GM08714 (cell line): ENCODE data around the gene MYO3B.

Source experiments
- H3K4me3 ChIP-seq: fragments of 200-500 bp; sonication (Bioruptor generic); 2 replicates; pipeline ENCODE4 v1.5.1; 2014; ENCODE audit warnings: mild to moderate bottlenecking, low read length, inconsistent platforms
- ZNF274 ChIP-seq: IDR thresholded peaks from 2 replicates; pipeline ENCODE4 v1.6.1; 2012; ENCODE audit warnings: mild to moderate bottlenecking, low read depth, low read length

Gene MYO3B

DNA sequence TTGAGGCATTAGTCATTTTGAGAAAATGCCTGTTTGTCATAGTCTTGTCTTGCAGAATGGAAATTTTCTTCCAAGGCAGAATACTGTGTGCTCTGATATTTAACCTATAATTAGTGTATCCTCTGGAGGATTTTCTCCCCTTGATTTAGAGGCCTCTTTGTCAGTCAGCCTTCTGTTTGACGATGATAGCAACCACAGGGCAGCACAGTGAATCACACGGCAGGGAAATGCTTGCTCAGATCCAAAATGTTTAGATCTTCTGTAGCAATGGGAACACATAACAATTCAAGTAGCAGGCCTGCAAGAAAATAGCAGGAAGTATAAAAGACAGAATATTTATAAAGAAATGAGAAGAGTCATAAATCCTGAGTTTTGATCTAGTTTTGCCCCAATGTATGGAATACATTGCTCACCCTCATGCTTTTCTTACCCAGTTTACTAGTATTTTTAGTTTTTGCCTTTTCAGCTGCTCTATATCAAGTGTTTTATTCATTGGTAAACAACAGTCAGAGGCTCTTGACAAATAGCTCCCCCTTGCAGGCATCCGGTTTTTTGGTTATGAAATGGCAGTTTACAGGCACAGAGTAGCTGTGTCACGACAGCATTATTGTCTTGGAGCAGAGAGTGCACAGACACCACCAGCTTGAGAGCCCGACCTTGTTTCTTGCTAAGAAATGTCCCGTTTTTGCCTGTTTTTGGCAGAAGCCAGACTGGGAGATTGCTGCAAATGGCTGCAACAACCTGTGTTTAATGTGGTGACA is 185.1 kb downstream of the MYO3B start:
- TF ChIP-seq ZNF274 = no peak
- H3K4me3 ChIP-seq = no peak overlapping the region

DNA sequence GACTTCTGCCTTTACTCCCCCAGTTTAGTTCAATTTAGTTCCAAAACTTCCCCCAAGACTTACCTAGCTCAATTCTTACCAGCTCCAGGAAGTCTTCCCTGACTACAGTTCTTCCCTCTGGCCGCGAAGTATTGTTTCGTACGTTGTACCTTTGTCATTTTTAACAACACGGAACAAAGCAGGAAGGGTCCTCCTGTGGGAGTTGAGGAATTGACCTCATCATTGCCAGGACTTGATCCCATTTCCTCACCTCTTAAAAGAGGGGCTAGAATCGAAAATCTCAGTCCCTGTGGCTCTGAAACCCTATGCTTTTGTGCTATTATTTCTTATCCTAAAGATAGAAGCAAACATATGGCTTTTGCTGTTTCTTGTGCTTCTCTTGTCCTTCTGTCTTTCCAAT is 187.1 kb downstream of the MYO3B start:
- no peak for TF ChIP-seq ZNF274
- H3K4me3 ChIP-seq = no peak overlapping the region

DNA sequence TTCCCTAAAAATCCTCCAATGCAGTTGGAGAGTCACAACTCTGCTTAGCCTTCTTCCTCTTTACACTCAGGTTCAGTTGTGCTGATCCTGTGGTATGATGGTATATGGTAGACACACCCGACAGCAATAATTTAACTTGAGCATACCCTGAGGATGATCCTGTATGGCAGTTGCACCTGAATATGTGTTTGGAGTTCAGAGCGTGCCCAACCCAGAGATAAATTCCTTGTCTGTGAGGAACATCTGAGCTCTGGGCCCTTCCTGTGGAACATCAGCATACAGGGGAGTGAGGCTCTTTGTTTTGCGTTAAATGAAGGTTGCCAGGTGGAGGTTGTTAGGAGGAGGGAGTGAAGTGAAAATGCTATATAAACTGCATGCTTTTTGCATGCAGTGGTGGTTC is 187.7 kb downstream of the MYO3B start:
- TF ChIP-seq ZNF274 = no peak
- no peak overlapping the region for H3K4me3 ChIP-seq

DNA sequence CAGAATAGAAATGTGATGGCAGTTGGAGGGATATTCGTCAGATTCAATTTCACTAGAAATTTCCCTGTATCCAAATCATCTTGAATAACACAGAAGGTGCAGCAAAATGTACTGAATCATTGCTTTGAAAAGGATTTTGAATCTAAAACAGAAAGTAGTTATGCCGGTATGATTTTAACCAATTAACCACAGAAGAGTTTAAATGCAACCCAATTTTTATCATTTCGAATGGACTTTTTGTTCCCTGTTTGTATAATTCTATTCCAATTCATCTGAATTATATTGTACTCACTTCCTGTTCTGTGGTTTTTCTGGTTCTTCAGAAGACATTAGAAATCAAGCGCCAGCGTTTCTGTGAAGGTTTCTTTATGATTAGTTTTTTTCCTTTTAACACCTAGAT is 190.4 kb downstream of the MYO3B start:
- no peak overlapping the region for H3K4me3 ChIP-seq

DNA sequence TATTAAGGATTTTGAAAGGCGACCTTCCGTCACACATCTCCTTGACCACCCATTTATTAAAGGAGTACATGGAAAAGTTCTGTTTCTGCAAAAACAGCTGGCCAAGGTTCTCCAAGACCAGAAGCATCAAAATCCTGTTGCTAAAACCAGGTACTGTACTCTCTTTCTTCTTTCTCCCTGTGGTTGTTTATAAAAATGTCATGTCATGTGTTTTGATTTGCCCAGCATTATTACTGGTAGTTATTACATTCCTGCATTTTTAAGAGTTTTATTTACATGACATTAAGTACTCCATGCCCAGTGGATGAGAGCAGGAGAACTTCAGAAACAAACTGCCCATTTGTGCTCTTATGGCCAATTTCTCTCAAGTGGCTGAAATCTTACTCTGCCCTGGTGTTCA is 191.3 kb downstream of the MYO3B start:
- no peak overlapping the region for H3K4me3 ChIP-seq
- no peak for TF ChIP-seq ZNF274

More for the DNA sequence above, 190.4 kb downstream of the MYO3B start:
- TF ChIP-seq ZNF274 = no peak

DNA sequence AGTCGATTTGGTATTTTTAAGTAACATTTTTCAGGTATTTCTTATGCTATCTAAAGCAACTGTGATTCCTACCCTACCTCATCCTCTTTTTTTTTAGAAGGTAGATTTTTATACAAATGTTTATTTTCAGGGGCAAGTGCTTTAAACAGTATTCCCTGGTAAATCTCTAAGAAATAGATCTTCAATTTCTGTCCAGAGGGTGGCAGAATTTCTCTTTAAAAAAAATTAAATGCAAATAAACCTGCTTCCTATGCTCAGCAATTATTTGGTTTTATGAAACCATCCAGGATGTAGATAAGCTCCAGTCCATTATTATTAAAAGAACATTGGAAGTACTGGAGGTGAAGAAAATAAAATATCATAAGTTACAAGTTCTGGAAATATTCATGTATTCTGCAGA is 191.9 kb downstream of the MYO3B start:
- H3K4me3 ChIP-seq = no peak overlapping the region
- no peak for TF ChIP-seq ZNF274

DNA sequence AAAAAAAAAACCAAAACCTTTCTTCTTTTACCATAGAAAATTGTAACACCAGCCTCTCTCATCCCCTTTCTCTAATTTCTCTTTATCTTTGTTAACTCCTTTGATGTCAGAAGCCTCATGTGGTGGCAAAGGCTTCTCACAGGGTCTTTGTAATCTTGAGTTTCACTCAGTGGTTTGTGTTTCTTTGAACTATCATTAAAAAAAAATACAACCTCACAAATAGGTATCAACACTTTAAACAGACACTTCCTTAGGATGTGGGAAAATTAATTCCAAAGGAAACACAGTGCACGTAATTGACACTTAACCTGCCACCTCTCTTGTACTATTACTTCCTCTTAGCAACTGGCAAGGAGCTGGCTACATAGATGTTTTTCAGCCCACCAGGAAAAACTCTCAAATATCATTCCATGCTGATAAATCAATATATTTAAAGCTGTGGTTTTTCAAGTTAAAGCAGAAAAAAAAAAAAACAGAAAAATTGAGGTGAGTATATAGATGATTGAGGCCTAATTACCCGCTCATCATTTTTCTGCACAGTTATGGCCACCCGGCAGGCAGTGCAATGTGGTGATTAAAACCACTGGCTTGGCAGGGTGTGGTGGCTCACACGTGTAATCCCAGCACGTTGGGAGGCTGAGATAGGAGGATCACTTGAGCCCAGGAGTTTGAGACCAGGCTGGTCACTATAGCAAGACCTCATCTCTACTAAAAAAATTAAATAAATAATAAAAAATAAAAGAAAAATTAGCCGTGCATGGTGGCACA is 193.5 kb downstream of the MYO3B start:
- TF ChIP-seq ZNF274 = no peak
- H3K4me3 ChIP-seq = no peak overlapping the region

DNA sequence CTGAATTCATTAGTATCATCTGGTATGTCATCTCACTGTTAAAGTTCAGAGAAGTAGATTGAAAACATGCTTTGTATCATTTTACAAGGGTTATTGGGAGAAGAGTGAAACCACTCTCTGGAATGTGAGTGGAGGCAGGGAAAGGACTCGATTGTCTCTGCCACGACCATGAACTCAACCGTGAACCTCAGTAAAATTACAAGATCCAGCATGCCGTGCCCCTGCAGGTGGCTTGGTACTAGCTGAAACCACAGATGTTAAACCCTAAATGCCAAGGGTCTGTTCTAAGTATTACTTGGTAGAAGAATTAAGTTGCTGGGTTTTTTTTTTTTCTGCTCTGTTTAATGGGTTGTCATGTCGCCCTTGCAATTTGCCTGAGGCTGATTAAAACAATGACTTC is 197.2 kb downstream of the MYO3B start:
- H3K4me3 ChIP-seq = no peak overlapping the region
- TF ChIP-seq ZNF274 = no peak

DNA sequence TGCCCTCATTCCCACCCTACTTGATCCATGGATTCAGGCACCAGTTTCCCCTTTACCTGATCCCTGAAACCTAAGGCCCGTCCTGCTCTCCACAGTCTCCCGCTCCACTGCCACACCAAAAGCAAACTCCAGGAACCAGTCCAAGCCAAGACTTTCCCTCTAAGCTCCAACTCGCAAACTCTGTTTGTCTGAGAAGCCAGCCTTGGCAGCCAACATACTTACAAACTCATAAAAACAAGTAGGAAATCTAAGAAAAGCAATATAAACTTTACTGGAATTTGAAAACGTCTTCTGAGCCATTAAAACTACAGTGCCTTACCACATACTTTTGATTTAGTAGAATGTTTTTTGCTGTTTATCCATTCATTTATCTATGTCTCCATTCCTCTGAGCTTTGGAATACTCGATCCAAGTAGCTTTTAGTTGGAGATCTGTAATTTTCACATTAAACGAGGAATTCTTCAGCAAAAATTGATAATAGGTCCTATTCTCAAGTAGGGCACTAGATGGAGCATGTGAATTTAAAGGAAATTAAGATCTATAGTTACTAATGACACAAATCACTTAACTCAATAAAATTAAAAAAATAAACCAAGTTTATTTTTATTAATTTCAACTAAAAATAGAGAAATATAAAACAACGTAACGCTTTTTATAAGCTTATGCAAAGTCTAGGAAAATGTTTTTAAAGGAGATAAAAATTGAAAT is 199.7 kb downstream of the MYO3B start:
- no peak overlapping the region for H3K4me3 ChIP-seq
- no peak for TF ChIP-seq ZNF274

DNA sequence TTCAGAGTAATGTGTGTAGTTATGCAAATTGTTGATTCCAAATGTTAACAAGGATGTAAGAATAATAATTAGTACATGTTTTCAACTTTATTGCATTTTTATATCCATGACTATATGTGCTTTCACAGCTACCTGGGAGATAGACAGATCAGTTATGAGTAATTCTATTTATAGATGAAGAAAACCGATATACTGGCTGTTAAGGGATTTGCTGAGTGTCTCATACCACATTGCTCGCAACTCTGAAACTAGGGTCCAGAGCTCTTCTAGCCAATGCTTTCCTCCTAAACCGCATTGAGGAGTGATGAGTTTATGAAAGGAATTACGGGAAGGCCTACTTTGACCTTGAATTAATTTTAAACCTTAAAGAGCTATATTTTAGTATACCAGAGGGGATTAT is 202.3 kb downstream of the MYO3B start:
- H3K4me3 ChIP-seq = no peak overlapping the region
- TF ChIP-seq ZNF274 = no peak

DNA sequence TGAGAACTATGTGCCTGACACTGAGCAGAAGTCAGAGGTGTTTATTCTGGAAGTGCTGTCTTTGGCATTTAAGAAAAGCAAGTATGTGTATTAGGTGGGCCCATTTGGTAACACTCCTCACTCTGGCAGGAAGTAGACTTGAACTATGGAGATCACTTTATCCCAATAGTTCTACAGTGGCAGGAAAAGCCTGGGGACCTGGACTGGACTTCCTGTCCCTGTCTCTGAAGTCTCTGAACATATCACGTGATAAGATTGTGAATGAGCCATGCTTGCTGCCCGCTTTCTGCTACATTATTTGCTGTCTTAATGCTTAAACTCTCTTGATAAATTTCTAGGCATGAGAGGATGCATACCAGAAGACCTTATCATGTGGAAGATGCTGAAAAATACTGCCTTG is 203.7 kb downstream of the MYO3B start:
- TF ChIP-seq ZNF274 = no peak

DNA sequence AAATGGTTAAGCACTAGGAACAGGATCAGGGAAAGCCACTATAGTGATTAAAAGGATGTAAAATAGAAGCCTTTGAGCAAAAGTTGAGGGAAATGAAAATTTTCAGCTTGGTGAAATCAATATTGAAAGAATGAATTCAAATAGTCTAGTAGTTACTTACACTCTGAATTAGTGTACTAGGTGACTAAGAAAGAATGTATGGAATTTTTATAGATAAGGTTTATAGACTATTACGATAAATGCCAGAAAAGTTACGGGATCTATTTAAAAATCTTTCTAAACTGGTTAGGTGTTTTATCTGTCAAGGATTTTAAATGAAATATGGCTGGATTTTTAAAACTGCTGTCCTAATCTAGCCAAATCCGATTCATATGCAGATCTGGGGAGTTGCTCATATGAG is 208.6 kb downstream of the MYO3B start:
- H3K4me3 ChIP-seq = no peak overlapping the region
- no peak for TF ChIP-seq ZNF274

More for the DNA sequence above, 203.7 kb downstream of the MYO3B start:
- H3K4me3 ChIP-seq = no peak overlapping the region

DNA sequence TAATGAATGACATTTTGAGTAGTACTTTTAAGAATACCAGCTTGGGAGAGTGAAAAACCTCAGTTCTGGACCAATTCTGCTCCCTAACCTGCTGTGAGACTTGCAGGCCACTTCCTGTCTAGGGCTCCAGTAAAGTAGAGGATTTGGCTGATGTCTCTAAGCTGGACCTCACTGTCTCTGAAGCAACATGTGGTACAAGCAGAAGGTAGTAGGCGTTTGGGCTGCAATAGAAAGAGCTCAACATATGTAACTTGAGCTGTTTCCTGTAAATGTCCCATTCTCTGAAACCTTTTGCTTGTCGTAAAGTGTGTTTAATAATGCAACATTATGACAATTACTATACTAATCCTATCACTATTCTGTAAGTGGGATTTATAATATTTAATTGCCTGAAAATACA is 213.1 kb downstream of the MYO3B start:
- no peak for TF ChIP-seq ZNF274
- no peak overlapping the region for H3K4me3 ChIP-seq

DNA sequence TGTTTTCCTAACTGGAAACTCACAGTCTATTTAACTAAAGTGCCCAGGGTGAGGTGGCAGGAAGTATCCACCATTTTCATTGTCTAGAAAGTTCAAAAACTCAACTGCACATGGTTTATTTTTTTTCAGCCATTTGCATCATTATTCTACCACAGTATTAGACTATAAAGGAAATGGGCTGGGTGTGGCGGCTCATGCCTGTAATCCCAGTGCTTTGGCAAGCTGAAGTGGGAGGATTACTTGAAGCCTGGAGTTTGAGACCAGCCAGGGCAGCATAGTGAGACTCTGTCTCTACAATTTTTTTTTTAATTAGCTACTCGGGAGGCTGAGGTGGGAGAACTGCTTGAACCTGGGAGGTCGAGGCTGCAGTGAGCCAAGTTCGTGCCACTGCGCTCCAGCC is 213.8 kb downstream of the MYO3B start:
- TF ChIP-seq ZNF274 = no peak

DNA sequence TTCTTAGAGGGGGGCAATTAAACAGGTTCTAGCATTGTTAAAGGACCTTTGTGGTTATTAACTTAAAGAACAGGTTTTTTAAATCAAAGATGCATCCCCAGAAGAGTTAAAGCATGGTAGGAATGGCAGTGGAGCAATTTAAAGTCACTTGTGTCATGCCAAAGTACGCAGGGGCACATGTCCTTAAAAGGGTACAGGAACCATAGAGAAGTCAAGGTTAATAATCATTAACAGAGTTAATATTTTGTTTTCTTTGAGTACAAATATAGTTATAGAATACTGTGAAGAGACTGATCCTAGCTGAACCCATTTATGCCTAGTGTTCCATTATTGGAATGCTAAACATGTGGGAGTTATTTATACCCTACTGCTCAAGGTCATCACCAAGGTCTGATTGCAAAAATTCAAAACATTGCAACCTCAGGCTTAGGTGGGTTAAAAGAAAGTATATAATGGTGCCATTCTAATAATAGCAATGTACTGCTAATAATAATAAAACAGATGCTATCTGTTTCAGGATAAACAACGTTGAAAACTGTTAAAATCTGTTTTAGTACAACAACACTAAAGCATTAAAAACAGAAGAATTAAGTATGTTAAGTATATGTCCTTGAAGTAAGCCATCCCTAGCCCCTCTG is 216.0 kb downstream of the MYO3B start:
- TF ChIP-seq ZNF274 = no peak
- H3K4me3 ChIP-seq = no peak overlapping the region

More for the DNA sequence above, 213.8 kb downstream of the MYO3B start:
- no peak overlapping the region for H3K4me3 ChIP-seq
